Stimulated activated CD4-positive, alpha-beta T cell treated with anti-CD3 and anti-CD28 coated beads, Interleukin-2, amount 100 ng/mL, for 24 hours (primary cell): Measurements from ENCODE around the gene KRT1.
"Not testable (repeated sequence)": the region's sequence is repeated elsewhere in the genome, so short reads cannot be mapped to it uniquely, and the experiment has no call there.

Source experiments
- DNase-seq, 2 donors: peaks; one replicate each; pipeline ENCODE4 v3.0.0-alpha.2; 2020

The KRT1 gene

GRCh38 chr12:52680363-52680762 lies at the start of gene KRT1:
Gene KRT1, minus strand, starts transcription at chr12:52680407. Its CDS starts 59 bp downstream, at chr12:52680348.
- DNase-seq: no peak

- DNase-seq: no peak
Observed at GRCh38 chr12:52729147-52729546, 48.9 kb upstream of the KRT1 start.

GRCh38 chr12:52728374-52728773 lies 48.2 kb upstream of the KRT1 start:
- DNase-seq: no peak

GRCh38 chr12:52727037-52727436 lies 46.8 kb upstream of the KRT1 start:
- DNase-seq: no peak

GRCh38 chr12:52726451-52726850 lies 46.2 kb upstream of the KRT1 start:
- no peak for DNase-seq

GRCh38 chr12:52724384-52724783 lies 44.2 kb upstream of the KRT1 start:
- no peak for DNase-seq

- DNase-seq: no peak
Observed at GRCh38 chr12:52722680-52723079, 42.5 kb upstream of the KRT1 start.

GRCh38 chr12:52721838-52722470 lies 41.7 kb upstream of the KRT1 start:
- DNase-seq: no peak

GRCh38 chr12:52720365-52720886 lies 40.2 kb upstream of the KRT1 start:
- DNase-seq: no peak

- no peak for DNase-seq
Observed at GRCh38 chr12:52716061-52716460, 35.9 kb upstream of the KRT1 start.

- DNase-seq: peak in 1 of 2 donors; percentile 7
Observed at GRCh38 chr12:52715416-52715815, 35.2 kb upstream of the KRT1 start.

GRCh38 chr12:52714887-52715281 lies 34.7 kb upstream of the KRT1 start:
- no peak for DNase-seq

- peak; percentile 25 to 51 for DNase-seq
Observed at GRCh38 chr12:52713960-52714886, 34.0 kb upstream of the KRT1 start.

GRCh38 chr12:52712122-52712521 lies 31.9 kb upstream of the KRT1 start:
- DNase-seq: not testable (repeated sequence)

GRCh38 chr12:52710730-52711129 lies 30.5 kb upstream of the KRT1 start:
- DNase-seq: no peak

- no peak for DNase-seq
Observed at GRCh38 chr12:52708010-52708409, 27.8 kb upstream of the KRT1 start.

GRCh38 chr12:52704464-52704863 lies 24.3 kb upstream of the KRT1 start:
- no peak for DNase-seq

GRCh38 chr12:52703878-52704277 lies 23.7 kb upstream of the KRT1 start:
- DNase-seq: no peak

- DNase-seq: no peak
Observed at GRCh38 chr12:52703424-52703823, 23.2 kb upstream of the KRT1 start, which contains the start of gene KRT77. Gene KRT77, minus strand, starts transcription at chr12:52703524. Its CDS starts 90 bp downstream, at chr12:52703434.

- no peak for DNase-seq
Observed at GRCh38 chr12:52702338-52702737, 22.1 kb upstream of the KRT1 start.

GRCh38 chr12:52701281-52701680 lies 21.1 kb upstream of the KRT1 start:
- DNase-seq: no peak

GRCh38 chr12:52699960-52700359 lies 19.8 kb upstream of the KRT1 start:
- DNase-seq: no peak

- DNase-seq: no peak
Observed at GRCh38 chr12:52699373-52699772, 19.2 kb upstream of the KRT1 start.
